OCI-LY1 (cell line): Measurements from ENCODE around the gene CSF2.

Experiments used
- H2AFZ ChIP-seq: fragments of 200-600 bp; sonication (generic), shearing (Covaris generic); 2 replicates; pipeline ENCODE4 v1.6.0; 2014; ENCODE audit warnings: antibody characterized with exemption, mild to moderate bottlenecking, low read length
- H3F3A ChIP-seq: fragments of 200-600 bp; sonication (generic), shearing (Covaris generic); 2 replicates; pipeline ENCODE4 v1.6.0; 2014; ENCODE audit warnings: mild to moderate bottlenecking, antibody characterized with exemption, low read length, moderate library complexity; ENCODE audit not compliant: insufficient read depth
- H3K27ac ChIP-seq: fragments of 200-600 bp; sonication (generic); 2 replicates; pipeline ENCODE4 v1.5.1; 2014; ENCODE audit warnings: low read length, mixed run types, mild to moderate bottlenecking, low read depth; ENCODE audit not compliant: poor library complexity, severe bottlenecking
- H3K27me3 ChIP-seq: fragments of 200-600 bp; sonication (generic); 2 replicates; pipeline ENCODE4 v1.6.0; 2014; ENCODE audit warnings: antibody characterized with exemption, mild to moderate bottlenecking, low read length, moderate library complexity; ENCODE audit not compliant: insufficient read depth
- H3K36me3 ChIP-seq: fragments of 200-600 bp; sonication (generic); 2 replicates; pipeline ENCODE4 v1.6.1; 2014; ENCODE audit warnings: mild to moderate bottlenecking, antibody characterized with exemption, low read length, moderate library complexity, mixed read lengths; ENCODE audit not compliant: insufficient read depth
- H3K4me1 ChIP-seq: fragments of 200-600 bp; sonication (generic); 2 replicates; pipeline ENCODE4 v1.5.1; 2014; ENCODE audit warnings: mild to moderate bottlenecking, low read length, moderate library complexity; ENCODE audit not compliant: insufficient read depth, severe bottlenecking
- H3K4me2 ChIP-seq: fragments of 200-600 bp; sonication (generic), shearing (Covaris generic); 2 replicates; pipeline ENCODE4 v1.6.1; 2014; ENCODE audit warnings: low read length
- H3K4me3 ChIP-seq: fragments of 200-600 bp; sonication (generic); 2 replicates; pipeline ENCODE4 v1.5.1; 2014; ENCODE audit warnings: low read length, low read depth, mild to moderate bottlenecking, mixed read lengths; ENCODE audit not compliant: poor library complexity, severe bottlenecking
- H3K79me2 ChIP-seq: fragments of 200-600 bp; shearing (Covaris generic); 2 replicates; pipeline ENCODE4 v1.6.1; 2016; ENCODE audit warnings: mixed run types, low read length, mixed read lengths; ENCODE audit not compliant: insufficient read depth
- H3K9ac ChIP-seq: fragments of 200-600 bp; sonication (generic), shearing (Covaris generic); 2 replicates; pipeline ENCODE4 v1.6.1; 2014; ENCODE audit warnings: mild to moderate bottlenecking, low read length, mixed read lengths
- H3K9me2 ChIP-seq: fragments of 200-600 bp; sonication (generic), shearing (Covaris generic); 2 replicates; pipeline ENCODE4 v1.6.1; 2014; ENCODE audit warnings: low read depth, mild to moderate bottlenecking, low read length, mixed read lengths
- H3K9me3 ChIP-seq: fragments of 200-600 bp; shearing (Covaris generic); 2 replicates; pipeline ENCODE4 v1.6.1; 2014; ENCODE audit warnings: low read length, mixed read lengths
- H4K20me1 ChIP-seq: fragments of 200-600 bp; sonication (generic), shearing (Covaris generic); 2 replicates; pipeline ENCODE4 v1.6.0; 2016; ENCODE audit warnings: mild to moderate bottlenecking, low read length; ENCODE audit not compliant: insufficient read depth
- EZH2 ChIP-seq: fragments of 200-600 bp; sonication (generic), shearing (Covaris generic); IDR thresholded peaks from 2 replicates; pipeline ENCODE4 v1.8.0; 2017; ENCODE audit warnings: borderline replicate concordance, mixed run types, mild to moderate bottlenecking, antibody characterized with exemption, low read length, moderate library complexity, mixed read lengths
- TF ChIP-seq, protein P1 (sequence below): fragments of 200-600 bp; sonication (generic), shearing (Covaris generic); IDR thresholded peaks from 2 replicates; pipeline ENCODE4 v1.5.1; 2017; ENCODE audit warnings: mild to moderate bottlenecking, antibody characterized with exemption, low read length, moderate library complexity, mixed read lengths

Gene CSF2

DNA sequence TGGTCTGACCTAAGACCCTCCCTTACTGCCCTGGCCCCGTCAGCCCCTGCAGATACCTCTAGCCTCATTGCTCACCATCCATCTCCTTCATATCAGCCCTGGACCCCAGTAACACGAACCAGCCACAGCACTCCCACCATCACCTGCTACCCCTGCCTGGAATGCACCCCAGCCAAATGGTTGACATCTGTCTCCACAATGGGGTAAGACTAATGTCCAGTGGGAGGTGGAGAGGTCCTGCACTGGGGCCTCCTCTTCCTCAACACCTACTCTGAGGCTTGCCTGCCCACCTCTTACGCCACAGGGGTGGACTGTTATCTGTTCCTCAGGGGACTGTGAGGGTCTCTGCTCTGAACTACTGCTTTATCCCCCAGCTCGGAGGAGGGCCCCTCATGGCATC, 12.1 kb downstream of the CSF2 start:
- H3K36me3 ChIP-seq = no peaks in the 10 kb centered on the region
- H4K20me1 ChIP-seq = no peaks in the 10 kb centered on the region
- no peak for TF ChIP-seq EZH2
- TF ChIP-seq, protein P1, sequence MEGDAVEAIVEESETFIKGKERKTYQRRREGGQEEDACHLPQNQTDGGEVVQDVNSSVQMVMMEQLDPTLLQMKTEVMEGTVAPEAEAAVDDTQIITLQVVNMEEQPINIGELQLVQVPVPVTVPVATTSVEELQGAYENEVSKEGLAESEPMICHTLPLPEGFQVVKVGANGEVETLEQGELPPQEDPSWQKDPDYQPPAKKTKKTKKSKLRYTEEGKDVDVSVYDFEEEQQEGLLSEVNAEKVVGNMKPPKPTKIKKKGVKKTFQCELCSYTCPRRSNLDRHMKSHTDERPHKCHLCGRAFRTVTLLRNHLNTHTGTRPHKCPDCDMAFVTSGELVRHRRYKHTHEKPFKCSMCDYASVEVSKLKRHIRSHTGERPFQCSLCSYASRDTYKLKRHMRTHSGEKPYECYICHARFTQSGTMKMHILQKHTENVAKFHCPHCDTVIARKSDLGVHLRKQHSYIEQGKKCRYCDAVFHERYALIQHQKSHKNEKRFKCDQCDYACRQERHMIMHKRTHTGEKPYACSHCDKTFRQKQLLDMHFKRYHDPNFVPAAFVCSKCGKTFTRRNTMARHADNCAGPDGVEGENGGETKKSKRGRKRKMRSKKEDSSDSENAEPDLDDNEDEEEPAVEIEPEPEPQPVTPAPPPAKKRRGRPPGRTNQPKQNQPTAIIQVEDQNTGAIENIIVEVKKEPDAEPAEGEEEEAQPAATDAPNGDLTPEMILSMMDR = no peak
- H3K4me3 ChIP-seq = no peak overlapping the region
- no peak overlapping the region for H3K9ac ChIP-seq
- no peaks in the 10 kb centered on the region for H3K79me2 ChIP-seq
- no peaks in the 10 kb centered on the region for H3F3A ChIP-seq
- H2AFZ ChIP-seq = no peak overlapping the region
- H3K4me2 ChIP-seq = no peak overlapping the region
- H3K27ac ChIP-seq = no peak overlapping the region
- no peaks in the 10 kb centered on the region for H3K27me3 ChIP-seq
- H3K9me3 ChIP-seq = no peaks in the 10 kb centered on the region
- H3K9me2 ChIP-seq = no peaks in the 10 kb centered on the region
- H3K4me1 ChIP-seq = no peaks in the 10 kb centered on the region

DNA sequence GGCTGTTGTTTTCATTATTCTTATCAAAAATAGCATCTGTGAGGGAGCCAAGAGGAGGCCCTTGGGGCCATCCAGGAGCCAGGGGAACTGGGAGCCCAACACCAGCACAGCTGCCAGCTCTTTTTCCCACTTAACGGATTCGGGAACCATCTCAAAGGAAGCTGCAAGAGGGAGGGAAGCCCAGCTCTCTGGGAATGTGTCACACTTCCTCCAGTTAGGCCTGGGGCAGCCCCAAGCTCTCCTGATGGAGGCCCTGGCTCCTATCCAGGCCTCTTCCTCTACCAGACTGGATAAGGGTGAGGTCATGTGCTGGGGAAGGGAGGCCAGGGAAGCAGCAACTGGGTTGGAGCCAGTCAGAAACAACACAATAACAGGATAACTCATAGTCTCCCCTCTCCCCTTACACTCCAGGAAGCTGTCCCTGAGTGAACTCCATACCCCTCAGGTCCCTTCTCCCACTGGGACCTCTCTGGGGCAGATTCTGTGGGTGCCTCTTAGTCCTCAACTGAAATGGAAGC, 12.7 kb downstream of the CSF2 start:
- Histone ChIP-seq H3F3A (no peaks in the 10 kb centered on the region), H3K9me3 (no peaks in the 10 kb centered on the region), H3K79me2 (no peaks in the 10 kb centered on the region), H2AFZ (no peak overlapping the region), H3K27ac (no peak overlapping the region), H3K9me2 (no peaks in the 10 kb centered on the region), H4K20me1 (no peaks in the 10 kb centered on the region), H3K36me3 (no peaks in the 10 kb centered on the region), H3K9ac (no peak overlapping the region), H3K4me2 (no peak overlapping the region), H3K4me1 (no peaks in the 10 kb centered on the region), H3K27me3 (no peaks in the 10 kb centered on the region), H3K4me3 (no peak overlapping the region)
- no peak for TF ChIP-seq EZH2
- TF ChIP-seq, protein P1 = no peak

DNA sequence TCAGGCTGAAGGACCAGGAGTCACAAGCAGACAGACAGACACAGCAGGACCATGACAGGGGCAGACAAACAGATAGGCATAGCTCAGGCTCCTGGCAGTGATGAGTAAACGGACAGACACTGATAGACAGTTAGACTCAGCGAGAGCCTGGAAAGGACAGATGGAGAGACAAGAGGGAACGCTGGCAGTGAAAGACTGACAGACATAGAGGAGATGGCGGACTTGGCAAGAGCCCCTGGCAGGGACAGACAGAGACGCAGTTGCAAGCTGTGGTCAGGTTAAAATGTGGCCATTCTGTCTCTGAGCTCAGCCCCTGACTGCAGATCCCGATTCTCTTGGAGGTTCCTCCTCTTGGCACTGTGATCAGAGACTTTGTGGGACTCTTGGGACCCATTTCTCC, 13.6 kb downstream of the CSF2 start:
- Histone ChIP-seq H3K36me3 (no peaks in the 10 kb centered on the region), H3K27ac (no peak overlapping the region), H2AFZ (no peak overlapping the region), H4K20me1 (no peaks in the 10 kb centered on the region), H3F3A (no peaks in the 10 kb centered on the region), H3K4me2 (no peak overlapping the region), H3K9me3 (no peaks in the 10 kb centered on the region), H3K9me2 (no peaks in the 10 kb centered on the region), H3K79me2 (no peaks in the 10 kb centered on the region), H3K4me1 (no peaks in the 10 kb centered on the region), H3K27me3 (no peaks in the 10 kb centered on the region; the same call in 1 of the 2 replicates), H3K4me3 (no peak overlapping the region), H3K9ac (no peak overlapping the region)
- TF ChIP-seq, protein P1 = no peak
- TF ChIP-seq EZH2 = no peak
